ENCODE results near the gene SOSTDC1.
"Not testable (repeated sequence)": the region's sequence is repeated elsewhere in the genome, so short reads cannot be mapped to it uniquely, and the experiment has no call there.

DNA sequence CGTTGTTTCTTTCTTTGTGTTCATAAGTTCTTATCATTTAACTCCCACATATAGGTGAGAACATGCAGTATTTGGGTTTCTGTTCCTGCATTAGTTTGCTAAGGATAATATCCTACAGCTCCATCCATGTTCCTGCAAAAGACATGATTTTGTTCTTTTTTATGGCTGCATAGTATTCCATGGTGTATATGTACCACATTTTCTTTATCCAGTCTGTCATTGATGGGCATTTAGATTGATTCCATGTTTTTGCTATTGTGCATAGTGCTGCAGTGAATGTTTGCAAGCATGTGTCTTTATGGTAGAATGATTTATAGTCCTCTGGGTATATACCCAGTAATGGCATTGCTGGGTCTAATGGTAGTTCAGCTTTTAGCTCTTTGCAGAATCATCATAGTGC, 9.2 kb downstream of the SOSTDC1 start:
- TF ChIP-seq POLR2AphosphoS5, POLR2A (IDR thresholded peaks at IDR 0.05; ENCODE audit: low read depth, low read length): not testable (repeated sequence)

Measured in GM12892 (cell line).